ENCODE results near the gene PDSS2.
A peak's percentile ranks its signal among the peaks of the same experiment; 100 is the strongest.

The PDSS2 gene

DNA sequence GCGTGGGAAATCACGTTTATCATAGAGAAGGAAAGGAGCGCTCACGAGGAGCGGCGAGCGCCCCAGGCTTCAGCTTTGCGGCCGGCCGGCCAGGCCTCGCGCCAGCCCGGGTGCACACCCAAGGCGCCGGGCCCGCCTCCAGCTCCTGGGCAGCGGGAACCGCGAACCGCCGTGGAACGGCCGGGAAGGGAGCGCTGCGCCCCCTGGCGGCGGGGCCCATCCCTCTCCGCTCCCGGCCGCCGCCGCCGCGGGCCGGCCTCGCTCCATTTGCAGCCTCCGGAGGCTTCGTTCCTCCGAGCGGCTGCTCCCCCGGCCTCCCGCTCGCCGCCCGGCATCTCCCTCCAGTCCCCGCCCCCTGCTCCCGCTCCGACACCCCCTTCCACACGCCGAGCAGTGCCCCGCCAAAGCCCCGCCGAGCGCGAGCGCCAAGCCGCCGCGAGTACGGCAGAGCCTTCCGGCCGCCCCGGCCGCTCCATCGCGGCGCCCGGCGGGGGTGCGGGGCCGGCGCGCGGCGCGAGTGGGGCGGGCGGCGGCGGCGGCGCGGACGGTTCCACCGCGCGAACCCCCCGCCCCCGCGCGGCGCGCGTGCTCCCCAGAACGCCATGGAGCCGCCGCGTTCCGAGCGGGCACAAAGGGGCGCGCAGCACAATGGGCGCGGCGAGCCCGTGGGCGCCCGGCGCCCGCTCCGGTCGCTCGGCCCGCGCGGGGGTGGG is 345.0 kb downstream of the PDSS2 start:
- peak; percentile 56 for DNase-seq

DNA sequence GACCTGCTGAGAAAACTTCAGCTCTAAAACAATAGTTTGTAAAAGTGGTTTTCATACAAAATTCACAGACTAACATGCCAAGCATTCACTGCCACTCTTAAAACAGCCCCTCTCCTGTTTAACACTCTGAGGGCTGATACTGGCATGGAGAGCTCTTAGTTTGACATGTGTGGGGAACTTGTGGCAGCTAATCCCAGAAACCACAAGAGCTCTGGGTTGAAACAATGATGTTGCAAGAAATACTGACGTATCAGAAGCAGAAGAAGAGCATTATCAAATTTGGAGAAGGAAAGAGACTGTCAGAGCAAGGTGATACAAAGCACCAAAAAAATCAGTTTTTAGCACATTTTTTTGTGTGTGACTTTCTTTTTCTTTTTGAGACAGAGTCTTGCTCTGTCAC is 349.2 kb downstream of the PDSS2 start:
- DNase-seq: no peak

DNA sequence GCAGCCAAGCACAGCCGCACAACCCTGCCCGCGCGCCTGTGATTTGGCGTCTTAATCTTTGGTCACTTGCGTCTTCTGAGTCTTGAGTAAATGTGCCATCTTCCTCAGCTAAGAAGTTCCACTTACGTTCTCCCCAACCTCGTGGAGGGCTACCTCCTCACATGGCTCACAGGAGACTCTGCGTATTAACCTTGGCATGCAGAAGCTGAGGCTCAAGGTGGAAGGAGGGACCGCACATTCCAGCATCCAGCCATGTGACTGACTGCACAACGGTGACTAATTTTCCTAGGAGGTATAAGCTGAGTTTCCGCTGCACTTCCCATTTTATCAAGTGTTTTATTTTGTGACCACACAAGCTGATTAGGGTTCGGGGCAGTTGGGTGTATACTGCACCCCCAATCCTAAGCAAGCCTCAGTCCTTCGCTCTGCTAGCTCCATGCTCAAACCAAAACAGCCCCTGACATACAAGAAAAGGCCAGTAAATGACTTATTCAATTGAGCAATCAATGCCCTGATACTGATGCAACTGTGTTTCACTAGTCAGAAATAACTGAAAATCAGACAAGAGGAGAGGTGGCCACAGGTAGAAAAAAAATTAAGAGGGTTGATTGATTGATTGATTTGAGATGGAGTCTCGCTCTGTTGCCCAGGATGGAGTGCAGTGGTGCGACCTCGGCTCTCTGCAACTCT is 351.0 kb downstream of the PDSS2 start:
- no peak for DNase-seq

DNA sequence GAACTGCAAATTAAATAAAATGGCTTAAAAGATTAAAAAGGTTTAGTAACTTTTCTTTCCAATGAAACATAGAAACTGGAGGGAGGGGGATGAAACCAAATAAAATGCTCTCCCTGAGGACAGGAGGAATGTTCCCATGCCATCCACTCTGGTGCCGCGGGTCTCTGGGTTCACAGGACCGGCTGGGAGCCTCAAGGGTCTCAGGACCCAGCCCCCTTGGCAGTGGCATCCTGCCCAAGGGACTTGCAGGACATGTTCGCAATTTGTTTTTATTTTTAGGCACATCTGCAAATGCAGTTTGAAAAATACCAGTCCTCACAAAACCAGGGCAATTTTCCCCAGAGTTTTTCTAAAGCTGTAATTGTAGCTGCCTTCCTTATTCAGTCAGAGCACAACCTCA is 351.6 kb downstream of the PDSS2 start:
- no peak for DNase-seq

DNA sequence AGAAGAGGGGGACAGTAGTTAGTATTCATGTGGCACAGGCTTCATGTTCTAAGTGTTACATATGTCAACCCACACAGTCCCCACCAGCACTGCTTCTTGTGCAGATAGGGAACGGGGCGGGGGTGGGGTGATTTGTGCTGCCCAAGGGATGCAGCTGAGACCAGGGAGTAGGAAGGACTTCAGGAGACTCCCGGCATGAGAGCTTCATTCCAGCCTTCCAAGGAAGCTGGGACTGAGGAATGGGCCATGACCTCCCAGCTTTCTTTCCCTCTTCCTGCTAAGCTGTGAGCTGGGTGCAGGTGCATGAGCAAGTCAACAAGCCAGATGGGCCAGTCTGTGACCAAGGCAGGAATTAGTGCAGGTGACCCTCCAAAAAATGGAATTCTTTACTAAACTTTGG is 353.2 kb downstream of the PDSS2 start:
- no peak for DNase-seq

GRCh38 chr6:107105511-107106116 is 353.8 kb downstream of the PDSS2 start:
- DNase-seq: no peak

GRCh38 chr6:107103082-107103481 is 356.3 kb downstream of the PDSS2 start:
- DNase-seq: no peak
